Retinal pigment epithelial cell (primary cell): ENCODE results near the gene DSC3.

Experiments
- DNase-seq: peaks from one replicate; pipeline ENCODE4 v3.0.0-alpha.2; 2010; ENCODE audit warnings: low read depth
- H3K4me3 ChIP-seq: 2 replicates; pipeline ENCODE4 v1.5.1; 2011; ENCODE audit warnings: mild to moderate bottlenecking, low read length, control low read depth, moderate library complexity
- CTCF ChIP-seq: conservative IDR thresholded peaks from 2 replicates; pipeline ENCODE4 v1.5.1; 2011; ENCODE audit warnings: low read depth, low read length, control low read depth, inconsistent platforms

Gene DSC3

DNA sequence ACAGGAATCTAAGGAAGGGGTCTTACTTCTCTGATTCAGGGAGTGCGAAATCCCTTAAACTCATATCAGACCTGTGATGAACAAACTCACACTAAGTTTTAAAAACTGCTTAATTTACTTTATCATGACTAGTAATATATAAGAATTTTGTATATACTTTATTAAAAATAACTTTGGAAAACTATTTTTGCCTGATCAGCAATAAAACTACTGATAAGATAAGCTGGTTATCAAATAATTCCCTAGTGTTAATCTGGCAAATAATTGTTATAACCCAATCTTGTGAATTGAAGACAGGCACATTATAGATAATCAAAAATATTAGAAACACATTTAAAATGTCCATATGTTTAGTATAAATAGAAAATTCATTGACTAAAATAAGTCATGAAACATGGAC is 23.7 kb upstream of the DSC3 start:
- DNase-seq, result no peak
- no peak overlapping the region for H3K4me3 ChIP-seq
- no peak for TF ChIP-seq CTCF

DNA sequence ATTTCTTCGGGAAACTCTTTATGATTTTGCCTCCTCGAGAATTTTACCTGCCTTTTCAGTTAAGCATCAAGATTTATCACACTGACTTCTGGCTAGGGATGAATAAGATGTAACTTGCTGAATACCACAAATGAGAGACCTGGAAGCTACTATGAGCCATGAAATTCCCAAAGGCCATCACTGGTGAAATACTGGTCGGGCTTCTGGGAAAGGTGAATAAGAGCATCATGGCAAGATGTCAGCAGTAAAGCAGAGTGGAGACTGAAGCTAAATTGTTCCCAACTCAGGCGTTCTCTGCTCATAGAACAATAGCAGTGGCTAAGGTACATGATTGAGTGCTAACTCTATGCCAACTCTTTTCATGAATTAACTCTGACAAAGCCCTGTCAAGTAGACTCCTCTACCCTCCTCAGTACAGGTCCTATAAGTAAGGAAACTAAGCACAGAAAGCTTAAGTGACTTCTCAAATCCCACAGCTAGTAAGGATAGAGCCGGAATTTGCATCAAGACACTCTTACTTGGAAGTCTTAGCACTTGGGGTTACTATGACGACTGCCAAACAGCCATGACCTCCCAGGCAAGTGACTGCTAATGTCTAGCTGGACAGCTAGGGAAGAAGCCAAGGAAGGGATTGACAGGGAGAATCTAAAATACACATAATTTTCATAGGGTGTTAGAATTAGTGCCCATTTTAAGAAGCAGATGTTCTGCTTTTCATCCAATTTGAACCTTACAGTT is 22.7 kb upstream of the DSC3 start:
- TF ChIP-seq CTCF, result no peak
- no peak for DNase-seq
- H3K4me3 ChIP-seq, result no peak overlapping the region

DNA sequence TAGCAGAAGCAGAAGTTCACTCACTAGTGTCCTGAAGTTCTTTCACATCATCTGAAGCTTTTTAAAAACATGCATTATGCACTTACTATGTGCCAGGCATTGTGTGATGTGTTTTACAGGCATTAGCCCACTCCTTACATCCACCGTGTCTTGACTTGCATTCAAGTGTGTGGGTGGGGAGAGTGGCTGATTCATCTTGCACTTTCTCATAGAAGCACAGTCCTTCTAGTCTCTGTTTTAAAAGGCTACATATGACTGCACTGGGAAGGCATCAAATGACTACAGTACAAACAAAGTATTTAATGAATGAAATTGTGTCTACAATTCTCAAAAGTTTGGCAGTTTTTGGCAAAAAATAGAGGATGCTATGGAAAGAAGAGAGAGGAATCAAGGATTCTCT is 21.6 kb upstream of the DSC3 start:
- DNase-seq, result no peak
- TF ChIP-seq CTCF, result no peak
- no peak overlapping the region for H3K4me3 ChIP-seq

- no peak for DNase-seq
- no peak overlapping the region for H3K4me3 ChIP-seq
- TF ChIP-seq CTCF, result no peak
These were observed 19.4 kb upstream of the DSC3 start for GRCh38 chr18:31061945-31062344.

- TF ChIP-seq CTCF, result no peak
- no peak for DNase-seq
- no peak overlapping the region for H3K4me3 ChIP-seq
These were observed 16.4 kb upstream of the DSC3 start for GRCh38 chr18:31058897-31059296.

- H3K4me3 ChIP-seq, result no peak overlapping the region
- no peak for TF ChIP-seq CTCF
- no peak for DNase-seq
These were observed 15.4 kb upstream of the DSC3 start for GRCh38 chr18:31057917-31058316.

DNA sequence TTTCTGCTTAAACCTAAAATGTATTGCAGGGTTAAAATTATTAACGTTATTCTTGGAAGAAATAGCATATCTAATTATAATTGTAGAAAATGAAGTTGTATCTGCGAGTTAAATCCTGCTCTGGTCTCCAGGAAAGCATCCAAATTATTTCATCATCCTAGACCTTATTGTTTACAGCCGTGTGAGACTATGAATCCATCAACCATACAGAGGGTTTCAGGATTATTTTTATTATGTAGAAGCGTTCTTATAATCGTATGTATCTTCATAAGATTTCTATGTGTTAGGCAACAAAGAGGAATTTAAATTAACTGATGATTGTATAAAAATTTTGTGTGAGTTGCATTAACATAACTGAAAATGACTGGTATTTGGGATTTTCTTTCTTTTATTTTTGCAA is 14.5 kb upstream of the DSC3 start:
- H3K4me3 ChIP-seq, result no peak overlapping the region
- TF ChIP-seq CTCF, result no peak
- DNase-seq, result no peak
